Measurements from ENCODE around the gene MAD1L1.

Gene MAD1L1

DNA sequence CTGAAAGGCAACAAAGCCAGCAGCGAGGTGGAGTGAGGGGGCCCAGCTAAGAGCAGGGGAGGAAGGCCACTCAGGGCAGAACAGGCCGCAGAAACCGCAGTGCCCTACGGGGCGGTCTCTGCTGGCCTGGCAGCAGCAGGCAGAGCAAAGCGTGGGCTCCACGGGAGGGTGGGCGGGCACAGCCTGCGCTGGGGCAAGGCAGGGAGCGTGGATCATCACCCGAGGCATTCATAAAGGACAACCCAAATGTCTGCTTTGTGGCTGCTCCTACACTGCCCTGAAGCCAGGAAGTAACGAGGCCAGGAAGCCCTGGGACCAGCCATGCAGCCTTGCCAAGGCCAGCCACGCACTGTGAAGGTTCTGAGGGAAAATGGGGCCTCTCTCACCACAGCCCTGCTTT, 127.5 kb downstream of the MAD1L1 start:
- peaks cover 0 to 11% (median 0%) of the 10 kb centered on the region in 5 donors for H3K36me3 ChIP-seq (ENCODE audit: control insufficient read depth in 5 of 5, insufficient read depth in 5 of 5, low read length in 5 of 5)
- H3K27me3 ChIP-seq (ENCODE audit: control insufficient read depth in 5 of 5, insufficient read depth in 4 of 5, low read length in 5 of 5), result no peaks in the 10 kb centered on the region
- H3K27ac ChIP-seq (ENCODE audit: low read depth, low read length), result no peak overlapping the region

DNA sequence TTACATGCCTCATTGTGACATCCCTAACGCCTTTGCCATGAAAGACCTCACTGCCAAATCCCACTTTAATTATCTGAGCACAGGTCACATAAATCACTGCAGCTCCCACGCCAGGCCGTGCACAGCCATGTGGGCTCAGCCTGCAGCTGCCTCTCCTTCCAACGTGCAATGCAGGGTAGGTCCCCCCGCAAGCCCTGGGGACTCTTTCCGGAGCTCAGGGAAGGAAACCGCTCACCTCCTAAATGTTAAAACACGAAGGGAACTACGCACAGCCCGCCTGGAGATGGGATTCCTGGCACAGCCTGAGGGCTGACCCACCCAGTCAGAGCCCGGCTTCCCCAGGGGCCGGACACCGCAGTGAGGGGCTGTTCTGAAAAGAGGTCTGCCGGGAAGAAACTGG, 128.0 kb downstream of the MAD1L1 start:
- H3K9ac ChIP-seq (ENCODE audit: low read length in 5 of 5), result no peak overlapping the region
- no peaks in the 10 kb centered on the region for H3K9me3 ChIP-seq (ENCODE audit: control insufficient read depth in 5 of 5, low read length in 5 of 5)
- H3K36me3 ChIP-seq (ENCODE audit: control insufficient read depth in 5 of 5, insufficient read depth in 5 of 5, low read length in 5 of 5), result peaks cover 0 to 6% (median 0%) of the 10 kb centered on the region in 5 donors
- no peak overlapping the region for H3K27ac ChIP-seq (ENCODE audit: low read depth, low read length)
- no peaks in the 10 kb centered on the region for H3K27me3 ChIP-seq (ENCODE audit: control insufficient read depth in 5 of 5, insufficient read depth in 4 of 5, low read length in 5 of 5)
- H3K4me3 ChIP-seq (ENCODE audit: low read depth in 1 of 5, low read length in 5 of 5), result peak overlapping the region in 2 of 5 donors; percentile 39 to 58
- peaks cover 6 to 52% (median 31%) of the 10 kb centered on the region in 5 donors for H3K4me1 ChIP-seq (ENCODE audit: control insufficient read depth in 5 of 5, insufficient read depth in 5 of 5, low read length in 5 of 5)

More for the DNA sequence above, 127.5 kb downstream of the MAD1L1 start:
- no peak overlapping the region for H3K4me3 ChIP-seq (ENCODE audit: low read depth in 1 of 5, low read length in 5 of 5)
- peaks cover 6 to 58% (median 29%) of the 10 kb centered on the region in 5 donors for H3K4me1 ChIP-seq (ENCODE audit: control insufficient read depth in 5 of 5, insufficient read depth in 5 of 5, low read length in 5 of 5)
- H3K9me3 ChIP-seq (ENCODE audit: control insufficient read depth in 5 of 5, low read length in 5 of 5), result no peaks in the 10 kb centered on the region
- no peak overlapping the region for H3K9ac ChIP-seq (ENCODE audit: low read length in 5 of 5)

DNA sequence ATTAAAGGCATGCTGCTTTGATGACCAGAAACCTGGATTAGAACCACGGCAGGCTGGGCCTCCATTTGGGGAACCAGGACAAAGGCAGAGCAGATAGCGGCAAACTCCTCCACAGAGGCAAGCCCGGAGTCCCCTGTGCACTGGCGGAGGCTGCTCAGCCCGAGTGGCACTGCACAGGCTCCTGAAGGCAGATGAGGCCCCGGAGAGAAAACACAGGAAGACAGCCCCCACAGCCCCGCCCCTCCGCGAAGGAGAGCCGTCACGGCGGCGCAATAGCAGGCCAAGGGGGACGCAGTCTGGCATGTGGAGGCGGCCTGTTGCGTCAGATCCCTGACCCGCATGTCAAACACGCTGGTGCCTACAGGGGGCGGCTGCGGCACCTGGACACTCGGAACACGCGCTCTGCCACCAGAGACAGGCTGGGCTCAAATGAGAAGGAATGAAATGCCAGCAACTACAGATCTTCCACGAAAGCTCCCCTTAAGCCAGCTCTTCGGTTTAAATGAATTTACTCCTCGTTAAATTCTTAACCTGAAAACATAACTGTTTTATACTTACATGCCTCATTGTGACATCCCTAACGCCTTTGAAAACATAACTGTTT, 128.5 kb downstream of the MAD1L1 start:
- Histone ChIP-seq H3K9me3 (ENCODE audit: control insufficient read depth in 5 of 5, low read length in 5 of 5) (no peaks in the 10 kb centered on the region), H3K27ac (ENCODE audit: low read depth, low read length) (no peak overlapping the region), H3K9ac (ENCODE audit: low read length in 5 of 5) (peak overlapping the region in 2 of 5 donors; percentile 16 to 60), H3K36me3 (ENCODE audit: control insufficient read depth in 5 of 5, insufficient read depth in 5 of 5, low read length in 5 of 5) (peaks cover 0 to 5% (median 0%) of the 10 kb centered on the region in 5 donors), H3K4me1 (ENCODE audit: control insufficient read depth in 5 of 5, insufficient read depth in 5 of 5, low read length in 5 of 5) (peaks cover 6 to 47% (median 33%) of the 10 kb centered on the region in 5 donors), H3K4me3 (ENCODE audit: low read depth in 1 of 5, low read length in 5 of 5) (peak overlapping the region; percentile 26 to 64 (median 47)), H3K27me3 (ENCODE audit: control insufficient read depth in 5 of 5, insufficient read depth in 4 of 5, low read length in 5 of 5) (no peaks in the 10 kb centered on the region)

DNA sequence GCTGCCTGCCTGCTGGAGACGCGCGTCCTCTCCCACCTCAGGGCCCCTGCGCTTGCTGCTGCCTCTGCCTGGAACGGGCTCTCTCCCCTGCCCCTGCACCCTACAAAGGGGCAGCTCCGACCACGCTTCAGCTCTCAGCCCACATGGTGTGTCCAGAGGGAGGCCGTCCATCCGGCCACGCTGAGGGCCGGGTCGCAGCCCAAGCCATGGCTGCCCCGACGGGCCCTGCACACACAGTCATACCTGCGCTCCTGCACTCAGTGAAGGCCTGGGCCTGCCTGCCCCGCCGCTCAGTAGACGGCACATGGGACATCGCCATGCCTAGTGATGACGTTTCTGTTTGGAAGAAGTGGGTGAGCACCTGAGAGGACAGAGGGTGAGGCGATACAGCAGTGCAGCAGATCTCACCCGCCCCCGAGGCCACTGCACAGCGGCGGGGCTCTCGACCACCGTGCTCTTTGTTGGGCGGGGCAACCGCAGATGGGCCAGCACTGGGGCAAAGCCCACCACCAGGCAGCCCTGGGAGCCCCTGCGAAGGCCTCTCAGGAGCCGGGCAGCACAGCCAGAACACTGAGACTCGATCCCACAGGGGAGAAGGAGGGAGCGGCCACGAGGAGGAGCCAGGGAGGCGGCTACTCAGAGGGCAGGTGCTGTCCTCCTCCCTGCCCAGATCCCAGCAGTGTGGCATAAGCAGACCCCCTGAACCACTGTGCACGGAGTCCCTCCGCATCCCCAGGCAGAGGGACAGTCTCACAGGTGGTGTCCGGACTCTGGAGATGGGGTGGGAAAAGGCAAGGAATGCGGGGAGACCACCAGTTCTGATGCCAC, 129.5 kb downstream of the MAD1L1 start:
- H3K27me3 ChIP-seq (ENCODE audit: control insufficient read depth in 5 of 5, insufficient read depth in 4 of 5, low read length in 5 of 5), result no peaks in the 10 kb centered on the region
- peaks cover 6 to 43% (median 37%) of the 10 kb centered on the region in 5 donors for H3K4me1 ChIP-seq (ENCODE audit: control insufficient read depth in 5 of 5, insufficient read depth in 5 of 5, low read length in 5 of 5)
- peak overlapping the region in 3 of 5 donors; percentile 26 to 64 (median 47) for H3K4me3 ChIP-seq (ENCODE audit: low read depth in 1 of 5, low read length in 5 of 5)
- H3K36me3 ChIP-seq (ENCODE audit: control insufficient read depth in 5 of 5, insufficient read depth in 5 of 5, low read length in 5 of 5), result peaks cover 0 to 5% (median 0%) of the 10 kb centered on the region in 5 donors
- H3K9ac ChIP-seq (ENCODE audit: low read length in 5 of 5), result peak overlapping the region in 2 of 5 donors; percentile 16 to 60
- no peak overlapping the region for H3K27ac ChIP-seq (ENCODE audit: low read depth, low read length)
- no peaks in the 10 kb centered on the region for H3K9me3 ChIP-seq (ENCODE audit: control insufficient read depth in 5 of 5, low read length in 5 of 5)

DNA sequence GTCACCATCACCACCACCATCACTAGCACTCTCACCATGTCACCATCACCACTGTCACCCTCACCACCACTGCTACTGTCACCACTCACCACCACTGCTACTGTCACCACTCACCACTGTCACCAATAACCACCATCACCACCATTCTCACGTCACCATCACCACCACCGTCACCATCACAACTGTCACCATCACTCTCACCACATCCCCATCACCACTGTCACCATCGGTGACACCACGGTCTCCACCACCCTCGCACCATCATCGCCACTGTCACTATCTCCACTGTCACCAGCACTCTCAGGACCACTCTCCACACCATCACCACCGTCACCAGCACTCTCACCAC, 130.4 kb downstream of the MAD1L1 start:
- H3K36me3 ChIP-seq (ENCODE audit: control insufficient read depth in 5 of 5, insufficient read depth in 5 of 5, low read length in 5 of 5), result peaks cover 0 to 5% (median 0%) of the 10 kb centered on the region in 5 donors
- H3K4me3 ChIP-seq (ENCODE audit: low read depth in 1 of 5, low read length in 5 of 5), result no peak overlapping the region
- H3K9ac ChIP-seq (ENCODE audit: low read length in 5 of 5), result no peak overlapping the region
- H3K27ac ChIP-seq (ENCODE audit: low read depth, low read length), result no peak overlapping the region
- H3K9me3 ChIP-seq (ENCODE audit: control insufficient read depth in 5 of 5, low read length in 5 of 5), result no peaks in the 10 kb centered on the region
- H3K27me3 ChIP-seq (ENCODE audit: control insufficient read depth in 5 of 5, insufficient read depth in 4 of 5, low read length in 5 of 5), result no peaks in the 10 kb centered on the region
- H3K4me1 ChIP-seq (ENCODE audit: control insufficient read depth in 5 of 5, insufficient read depth in 5 of 5, low read length in 5 of 5), result peaks cover 6 to 42% (median 35%) of the 10 kb centered on the region in 5 donors

DNA sequence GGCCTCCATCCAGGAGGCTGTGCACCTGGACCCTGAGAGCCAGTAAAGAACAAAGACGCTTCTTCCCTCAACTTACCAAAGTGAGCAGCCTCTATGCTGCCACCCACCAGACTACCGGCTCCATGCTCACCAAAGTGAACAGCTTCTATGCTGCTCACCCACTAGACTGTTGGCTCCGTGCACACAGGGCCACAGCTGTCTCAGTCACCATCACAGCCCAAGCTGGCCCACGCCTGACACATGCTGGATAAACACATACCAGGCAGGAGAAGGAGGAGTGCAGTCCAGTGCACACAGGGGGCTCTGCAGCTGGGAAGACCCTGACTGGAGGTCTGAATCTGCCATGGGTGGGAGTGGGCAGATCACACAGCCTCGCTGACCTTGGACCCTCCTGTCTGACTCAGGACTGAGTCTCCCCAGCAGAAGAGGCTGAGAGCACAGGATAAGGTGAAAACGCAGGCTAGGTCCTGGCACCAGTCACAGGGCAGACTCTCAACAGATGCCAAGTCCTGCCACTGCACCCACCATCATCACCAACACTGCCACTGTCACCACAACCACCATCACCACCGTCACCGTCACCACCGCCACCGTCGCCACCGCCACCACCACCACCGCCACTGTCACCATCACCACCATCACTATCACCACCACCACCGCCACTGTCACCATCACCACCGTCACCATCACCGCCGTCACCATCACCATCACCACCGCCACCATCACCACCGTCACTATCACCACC, 130.9 kb downstream of the MAD1L1 start:
- no peak overlapping the region for H3K9ac ChIP-seq (ENCODE audit: low read length in 5 of 5)
- peaks cover 0 to 4% (median 0%) of the 10 kb centered on the region in 5 donors for H3K36me3 ChIP-seq (ENCODE audit: control insufficient read depth in 5 of 5, insufficient read depth in 5 of 5, low read length in 5 of 5)
- no peaks in the 10 kb centered on the region for H3K9me3 ChIP-seq (ENCODE audit: control insufficient read depth in 5 of 5, low read length in 5 of 5)
- no peak overlapping the region for H3K27ac ChIP-seq (ENCODE audit: low read depth, low read length)
- H3K4me1 ChIP-seq (ENCODE audit: control insufficient read depth in 5 of 5, insufficient read depth in 5 of 5, low read length in 5 of 5), result peaks cover 6 to 39% (median 29%) of the 10 kb centered on the region in 5 donors
- H3K27me3 ChIP-seq (ENCODE audit: control insufficient read depth in 5 of 5, insufficient read depth in 4 of 5, low read length in 5 of 5), result no peaks in the 10 kb centered on the region
- H3K4me3 ChIP-seq (ENCODE audit: low read depth in 1 of 5, low read length in 5 of 5), result no peak overlapping the region

DNA sequence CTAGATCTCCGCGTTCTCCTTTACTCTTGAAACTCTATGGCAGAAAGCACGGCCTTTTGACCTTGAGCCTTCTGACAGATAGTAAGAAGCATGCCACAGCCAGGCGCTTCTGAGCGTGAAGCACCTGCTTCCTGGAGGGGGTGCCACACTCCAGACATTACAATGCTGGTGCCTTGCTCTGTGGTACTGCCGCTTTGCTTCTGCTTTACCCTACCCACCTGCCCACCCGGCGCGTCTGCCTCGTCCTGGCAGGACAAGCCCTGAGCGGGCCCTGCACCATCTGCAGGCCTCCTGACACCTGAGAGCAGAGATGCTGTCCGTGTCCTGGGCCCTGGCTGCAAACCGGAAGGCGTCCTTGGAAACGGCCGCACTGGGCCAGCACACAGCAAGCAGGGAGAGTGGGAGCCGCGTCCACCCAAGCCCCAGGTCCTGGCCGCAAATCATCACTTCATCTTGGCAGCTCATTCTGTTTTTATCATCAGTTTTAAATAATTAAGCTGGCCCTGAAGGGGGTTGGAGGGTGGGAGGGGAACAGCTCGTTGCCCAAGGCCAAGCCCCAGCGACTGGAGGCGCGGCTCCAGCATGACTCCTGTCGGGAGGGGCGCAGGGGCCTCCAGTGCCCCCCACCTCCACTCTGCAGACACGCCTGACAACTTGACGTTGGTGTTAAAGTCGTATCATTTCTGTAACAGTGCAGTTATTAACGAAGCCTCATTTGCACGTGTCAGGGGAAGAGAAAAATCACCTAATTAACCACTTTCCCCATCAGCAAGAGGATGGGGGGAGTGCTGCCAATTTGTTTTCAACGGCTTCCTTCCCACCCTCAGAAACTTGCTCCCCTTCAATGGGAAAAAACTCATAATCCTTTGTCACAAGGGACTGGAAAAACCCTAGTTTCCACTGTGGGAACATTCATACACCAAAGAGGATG, 132.2 kb downstream of the MAD1L1 start:
- H3K27ac ChIP-seq (ENCODE audit: low read depth, low read length), result no peak overlapping the region
- H3K36me3 ChIP-seq (ENCODE audit: control insufficient read depth in 5 of 5, insufficient read depth in 5 of 5, low read length in 5 of 5), result peaks cover 0 to 4% (median 0%) of the 10 kb centered on the region in 5 donors
- no peaks in the 10 kb centered on the region for H3K27me3 ChIP-seq (ENCODE audit: control insufficient read depth in 5 of 5, insufficient read depth in 4 of 5, low read length in 5 of 5)
- H3K4me3 ChIP-seq (ENCODE audit: low read depth in 1 of 5, low read length in 5 of 5), result no peak overlapping the region
- no peak overlapping the region for H3K9ac ChIP-seq (ENCODE audit: low read length in 5 of 5)
- no peaks in the 10 kb centered on the region for H3K9me3 ChIP-seq (ENCODE audit: control insufficient read depth in 5 of 5, low read length in 5 of 5)
- peaks cover 6 to 29% (median 23%) of the 10 kb centered on the region in 5 donors for H3K4me1 ChIP-seq (ENCODE audit: control insufficient read depth in 5 of 5, insufficient read depth in 5 of 5, low read length in 5 of 5)

DNA sequence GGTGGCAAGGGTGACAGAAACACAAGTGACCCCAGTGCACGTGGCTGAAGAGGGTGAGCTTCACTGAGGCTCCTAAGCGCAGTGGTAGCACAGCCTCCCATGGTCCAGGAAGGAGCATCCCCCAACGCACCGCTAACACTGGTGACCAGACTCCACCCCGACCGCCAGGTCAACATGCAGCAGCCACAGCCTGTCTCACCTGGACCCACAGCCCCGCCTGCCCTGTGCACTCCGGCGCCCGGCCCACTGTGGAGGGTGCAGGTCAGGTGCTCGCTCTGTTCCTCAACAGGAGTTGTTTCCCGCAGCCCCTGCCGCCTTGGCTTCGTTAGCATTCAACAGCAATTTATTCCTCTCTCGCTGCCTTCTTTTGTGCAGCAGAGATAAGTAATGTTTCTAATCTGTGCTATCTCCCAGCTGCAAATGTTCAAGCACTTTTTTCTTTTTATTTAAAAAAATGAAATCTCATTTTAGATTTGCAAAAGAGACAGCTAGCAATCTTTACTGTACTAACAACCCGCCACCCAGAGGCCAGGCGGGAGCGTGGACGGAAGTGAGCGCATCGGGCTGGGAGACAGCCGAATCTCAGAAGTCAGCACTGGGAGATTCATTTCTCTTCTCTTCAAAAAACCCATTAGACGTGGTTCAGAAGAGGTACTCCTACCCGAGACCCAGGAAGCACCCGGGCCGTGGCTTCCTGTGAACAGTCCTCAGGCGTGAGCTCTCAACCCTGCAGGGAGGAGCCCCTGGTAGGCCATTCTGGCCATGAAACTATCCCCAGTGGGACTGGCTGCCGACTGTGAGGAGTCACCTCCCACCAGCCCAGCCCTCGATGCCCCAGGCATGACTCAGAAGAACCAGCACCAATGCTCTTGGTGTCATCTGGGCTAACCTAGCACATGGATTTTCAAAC, 133.4 kb downstream of the MAD1L1 start:
- H3K4me3 ChIP-seq (ENCODE audit: low read depth in 1 of 5, low read length in 5 of 5), result no peak overlapping the region
- H3K27ac ChIP-seq (ENCODE audit: low read depth, low read length), result no peak overlapping the region
- peaks cover 0 to 4% (median 0%) of the 10 kb centered on the region in 5 donors for H3K36me3 ChIP-seq (ENCODE audit: control insufficient read depth in 5 of 5, insufficient read depth in 5 of 5, low read length in 5 of 5)
- no peak overlapping the region for H3K9ac ChIP-seq (ENCODE audit: low read length in 5 of 5)
- H3K4me1 ChIP-seq (ENCODE audit: control insufficient read depth in 5 of 5, insufficient read depth in 5 of 5, low read length in 5 of 5), result peaks cover 3 to 19% (median 14%) of the 10 kb centered on the region in 5 donors
- H3K9me3 ChIP-seq (ENCODE audit: control insufficient read depth in 5 of 5, low read length in 5 of 5), result no peaks in the 10 kb centered on the region
- H3K27me3 ChIP-seq (ENCODE audit: control insufficient read depth in 5 of 5, insufficient read depth in 4 of 5, low read length in 5 of 5), result no peaks in the 10 kb centered on the region

Measured in subcutaneous abdominal adipose tissue (tissue), 5 donors.